A172 (cell line): Measurements from ENCODE around the gene TCAF2. TPM values are rescaled to one million over a fixed set of nuclear protein-coding genes. Genes with fewer than 3 reads are reported as not detected.

ENCODE experiments used
- total RNA-seq: library from RNA; depleted of rRNA; stranded (reverse); fragments of >200 nt; shearing (Covaris generic); gene quantifications from 2 replicates; pipeline ENCODE4 v1.2.3, GENCODE V29; 2014; rRNA removed

The TCAF2 gene
- total RNA-seq, 1 experiment from 2014 or later: 0.36 TPM

Other genes with a start within 250 kb of the TCAF2 start
- 53.2 and 57.0 TPM in 2 replicates for gene ZYX, start 239.6 kb upstream of the TCAF2 start, total RNA-seq
- gene EPHA1, start 212.1 kb upstream of the TCAF2 start, total RNA-seq: 0.03 TPM in 1 of 2 replicates, not detected in the other
- not detected in 2 replicates for gene TAS2R60, start 177.5 kb upstream of the TCAF2 start, total RNA-seq
- gene TAS2R41, start 143.1 kb upstream of the TCAF2 start, total RNA-seq: not detected in 2 replicates
- gene CTAGE15, start 49.2 kb upstream of the TCAF2 start, total RNA-seq: 0.36 TPM in 1 of 2 replicates, not detected in the other
- gene CTAGE6, start 136.7 kb downstream of the TCAF2 start, total RNA-seq: not detected in 2 replicates